HL-60 (cell line): ENCODE measurements around the gene NKX3-2.

Experiments used
- CTCF ChIP-seq: IDR thresholded peaks from one replicate; pipeline ENCODE4 v1.5.1; 2011; ENCODE audit warnings: low read length, control low read depth, inconsistent platforms; ENCODE audit not compliant: insufficient read depth
- GABPA ChIP-seq: IDR thresholded peaks from 2 replicates; pipeline ENCODE4 v1.6.1; 2012; ENCODE audit warnings: low read depth
- POLR2AphosphoS5 ChIP-seq: IDR thresholded peaks from 2 replicates; pipeline ENCODE4 v1.6.1; 2012; ENCODE audit warnings: low read depth
- REST ChIP-seq: IDR thresholded peaks from 2 replicates; pipeline ENCODE4 v1.6.1; 2012; ENCODE audit warnings: low read depth; ENCODE audit not compliant: insufficient replicate concordance
- SPI1 ChIP-seq: IDR thresholded peaks from 2 replicates; pipeline ENCODE4 v1.6.1; 2012; ENCODE audit warnings: low read depth, mild to moderate bottlenecking, borderline replicate concordance

GRCh38 chr4:13577660-13578059 lies 33.4 kb upstream of the NKX3-2 start:
- TF ChIP-seq POLR2AphosphoS5, result no peak
- no peak for TF ChIP-seq CTCF
- TF ChIP-seq REST, result no peak
- TF ChIP-seq GABPA, result no peak
- no peak for TF ChIP-seq SPI1
